ENCODE results near the gene CASK.

DNA sequence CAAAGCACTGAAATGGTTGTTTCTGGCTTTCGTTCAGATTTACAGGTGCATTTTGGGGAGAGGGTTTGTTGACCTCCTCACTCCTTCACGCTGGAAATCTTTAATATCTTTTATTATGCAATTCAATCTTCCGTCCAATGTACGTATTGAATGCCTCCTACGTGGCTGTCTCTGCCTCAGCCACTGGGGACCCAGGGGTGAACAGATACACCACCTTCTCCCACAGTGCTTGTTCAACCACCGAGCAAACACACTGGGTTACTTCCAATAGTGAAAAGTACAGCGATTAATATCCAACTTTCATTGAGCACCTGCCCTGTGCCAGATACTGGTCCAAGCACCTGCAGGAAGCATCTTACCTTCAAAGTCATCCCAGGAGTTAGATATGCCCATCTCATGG is 424.2 kb downstream of the CASK start:
- TF ChIP-seq EGR1 (conservative IDR thresholded peaks at IDR 0.05) (no peak), POLR2A (conservative IDR thresholded peaks at IDR 0.05) (no peak), JUN (IDR thresholded peaks at IDR 0.05; ENCODE audit: borderline replicate concordance, low read depth, low read length) (no peak), JUN (CRISPR knock-in tag; IDR thresholded peaks at IDR 0.05; ENCODE audit: borderline replicate concordance) (no peak), ZBED1 (IDR thresholded peaks at IDR 0.05) (no peak), HDAC6 (IDR thresholded peaks at IDR 0.05; ENCODE audit: low read depth, low read length) (no peak), STAT6 (CRISPR knock-in tag; IDR thresholded peaks at IDR 0.05) (no peak)
